NCI-H187 treated with DMSO at 0.1 percent for 48 hours (cell line): ENCODE measurements around the gene SRGAP2B.
"Not testable (repeated sequence)": the region's sequence is repeated elsewhere in the genome, so short reads cannot be mapped to it uniquely, and the experiment has no call there.

Experiments
- DNase-seq: peaks from one replicate; lab custom pipeline; 2025; lab: John Stamatoyannopoulos, UW

SRGAP2B gene

GRCh38 chr1:145041519-145041918 lies 53.6 kb downstream of the SRGAP2B start:
- not testable (repeated sequence) for DNase-seq

GRCh38 chr1:145036019-145036418 lies 59.1 kb downstream of the SRGAP2B start:
- DNase-seq: not testable (repeated sequence)

GRCh38 chr1:145033523-145033922 lies 61.6 kb downstream of the SRGAP2B start:
- DNase-seq: not testable (repeated sequence)

GRCh38 chr1:145027251-145027650 lies 67.9 kb downstream of the SRGAP2B start:
- DNase-seq: not testable (repeated sequence)

- not testable (repeated sequence) for DNase-seq
Observed at GRCh38 chr1:145025286-145025685, 69.8 kb downstream of the SRGAP2B start.

- DNase-seq: not testable (repeated sequence)
Observed at GRCh38 chr1:145022259-145022658, 72.9 kb downstream of the SRGAP2B start.

- DNase-seq: not testable (repeated sequence)
Observed at GRCh38 chr1:145021749-145022148, 73.4 kb downstream of the SRGAP2B start.

GRCh38 chr1:145019709-145020108 lies 75.4 kb downstream of the SRGAP2B start:
- DNase-seq: not testable (repeated sequence)

- not testable (repeated sequence) for DNase-seq
Observed at GRCh38 chr1:145017725-145018124, 77.4 kb downstream of the SRGAP2B start.

- not testable (repeated sequence) for DNase-seq
Observed at GRCh38 chr1:145016492-145016862, 78.7 kb downstream of the SRGAP2B start.

- not testable (repeated sequence) for DNase-seq
Observed at GRCh38 chr1:145015744-145016491, 79.2 kb downstream of the SRGAP2B start.

GRCh38 chr1:145013353-145013752 lies 81.8 kb downstream of the SRGAP2B start:
- not testable (repeated sequence) for DNase-seq

- not testable (repeated sequence) for DNase-seq
Observed at GRCh38 chr1:145011811-145012210, 83.3 kb downstream of the SRGAP2B start.

- not testable (repeated sequence) for DNase-seq
Observed at GRCh38 chr1:145010580-145010979, 84.5 kb downstream of the SRGAP2B start.

- DNase-seq: not testable (repeated sequence)
Observed at GRCh38 chr1:145009928-145010327, 85.2 kb downstream of the SRGAP2B start.

- not testable (repeated sequence) for DNase-seq
Observed at GRCh38 chr1:145008388-145008787, 86.7 kb downstream of the SRGAP2B start.

GRCh38 chr1:145005142-145005541 lies 90.0 kb downstream of the SRGAP2B start:
- DNase-seq: not testable (repeated sequence)

GRCh38 chr1:145001381-145001780 lies 93.7 kb downstream of the SRGAP2B start:
- not testable (repeated sequence) for DNase-seq

- DNase-seq: not testable (repeated sequence)
Observed at GRCh38 chr1:145000743-145001326, 94.3 kb downstream of the SRGAP2B start.

GRCh38 chr1:145000074-145000742 lies 94.9 kb downstream of the SRGAP2B start:
- DNase-seq: not testable (repeated sequence)

GRCh38 chr1:144998981-144999273 lies 96.2 kb downstream of the SRGAP2B start:
- DNase-seq: not testable (repeated sequence)

- DNase-seq: not testable (repeated sequence)
Observed at GRCh38 chr1:144998134-144998980, 96.8 kb downstream of the SRGAP2B start.
